BE2C (cell line): ENCODE measurements around the gene PRDM13.

Experiments used
- DNase-seq: peaks from one replicate; pipeline ENCODE4 v3.0.0-alpha.2; 2020
- H3K27me3 ChIP-seq: fragments of 250-450 bp; sonication (Bioruptor Pico); 2 replicates; pipeline ENCODE4 v1.5.1; 2020; ENCODE audit warnings: mild to moderate bottlenecking
- H3K36me3 ChIP-seq: fragments of 250-450 bp; sonication (Bioruptor Pico); 2 replicates; pipeline ENCODE4 v1.5.1; 2020; ENCODE audit warnings: mild to moderate bottlenecking
- H3K4me1 ChIP-seq: fragments of 250-450 bp; sonication (Bioruptor Pico); 2 replicates; pipeline ENCODE4 v1.5.1; 2020
- H3K4me3 ChIP-seq: 2 replicates; pipeline ENCODE4 v1.5.1; 2011; ENCODE audit warnings: low read depth, low read length
- H3K9me3 ChIP-seq: fragments of 250-450 bp; sonication (Bioruptor Pico); 2 replicates; pipeline ENCODE4 v1.5.1; 2020
- CTCF ChIP-seq: IDR thresholded peaks from 2 replicates; pipeline ENCODE4 v1.5.1; 2012; ENCODE audit warnings: mild to moderate bottlenecking, low read depth, low read length

PRDM13 gene

GRCh38 chr6:99573980-99574617 is 32.5 kb upstream of the PRDM13 start:
- Histone ChIP-seq H3K36me3 (no peaks in the 10 kb centered on the region), H3K9me3 (no peaks in the 10 kb centered on the region), H3K27me3 (peaks cover 7% of the 10 kb centered on the region), H3K4me3 (no peak overlapping the region), H3K4me1 (no peaks in the 10 kb centered on the region)
- TF ChIP-seq CTCF: no peak
- DNase-seq: no peak

- Histone ChIP-seq H3K27me3 (peaks cover 7% of the 10 kb centered on the region), H3K4me1 (no peaks in the 10 kb centered on the region), H3K4me3 (no peak overlapping the region), H3K9me3 (no peaks in the 10 kb centered on the region), H3K36me3 (no peaks in the 10 kb centered on the region)
- TF ChIP-seq CTCF: no peak
- DNase-seq: no peak
Measured at GRCh38 chr6:99575544-99576227, 30.9 kb upstream of the PRDM13 start.

- Histone ChIP-seq H3K9me3 (no peaks in the 10 kb centered on the region), H3K36me3 (no peaks in the 10 kb centered on the region), H3K4me3 (no peak overlapping the region), H3K27me3 (peaks cover 48% of the 10 kb centered on the region), H3K4me1 (no peaks in the 10 kb centered on the region)
- no peak for DNase-seq
- TF ChIP-seq CTCF: no peak
Measured at GRCh38 chr6:99579781-99580180, 26.9 kb upstream of the PRDM13 start.

- no peak for TF ChIP-seq CTCF
- no peak for DNase-seq
- H3K4me1 ChIP-seq: no peaks in the 10 kb centered on the region
- H3K9me3 ChIP-seq: no peaks in the 10 kb centered on the region; the same call in 1 of the 2 replicates
- H3K27me3 ChIP-seq: peaks cover 89% of the 10 kb centered on the region
- H3K36me3 ChIP-seq: no peaks in the 10 kb centered on the region
- H3K4me3 ChIP-seq: no peak overlapping the region
Measured at GRCh38 chr6:99587792-99588191, 18.8 kb upstream of the PRDM13 start.

DNA sequence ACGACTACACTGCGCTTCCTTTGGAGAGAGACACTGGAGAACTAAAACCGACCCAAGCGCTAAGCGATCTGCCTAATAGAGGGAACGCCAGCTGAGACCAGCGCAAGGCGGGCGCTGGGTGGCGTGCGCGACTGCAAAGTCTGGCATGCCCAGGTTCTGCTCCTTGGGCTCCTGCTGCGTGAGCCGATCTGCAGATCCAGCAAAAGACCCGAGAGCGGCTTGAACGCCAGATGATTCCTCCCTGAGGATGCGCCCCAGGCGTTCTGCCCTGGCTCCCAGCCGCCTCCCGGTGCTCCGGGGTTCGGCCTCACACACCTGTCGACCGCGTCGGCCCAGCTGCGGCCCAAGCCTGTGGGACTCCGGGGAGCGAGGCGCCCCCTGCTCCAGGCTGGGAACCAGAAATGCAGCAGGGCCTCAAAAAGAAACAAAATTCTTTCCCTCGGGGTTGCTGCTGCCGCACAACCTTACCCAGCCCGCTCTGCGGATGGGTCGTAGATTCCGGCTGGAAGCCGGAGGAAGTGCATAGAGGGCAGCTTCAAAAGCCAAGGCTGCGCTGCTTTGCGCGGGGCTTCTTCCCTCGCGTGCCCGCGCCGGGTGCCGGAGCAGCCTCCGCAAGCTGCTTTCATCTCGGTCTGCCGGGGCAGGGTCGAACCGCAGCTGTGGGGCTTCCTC is 17.9 kb upstream of the PRDM13 start:
- Histone ChIP-seq H3K4me3 (peak overlapping the region; percentile 56), H3K4me1 (no peaks in the 10 kb centered on the region), H3K27me3 (peaks cover 86% of the 10 kb centered on the region), H3K36me3 (no peaks in the 10 kb centered on the region), H3K9me3 (no peaks in the 10 kb centered on the region; the same call in 1 of the 2 replicates)
- peak; percentile 59 for TF ChIP-seq CTCF
- peak; percentile 73 for DNase-seq

DNA sequence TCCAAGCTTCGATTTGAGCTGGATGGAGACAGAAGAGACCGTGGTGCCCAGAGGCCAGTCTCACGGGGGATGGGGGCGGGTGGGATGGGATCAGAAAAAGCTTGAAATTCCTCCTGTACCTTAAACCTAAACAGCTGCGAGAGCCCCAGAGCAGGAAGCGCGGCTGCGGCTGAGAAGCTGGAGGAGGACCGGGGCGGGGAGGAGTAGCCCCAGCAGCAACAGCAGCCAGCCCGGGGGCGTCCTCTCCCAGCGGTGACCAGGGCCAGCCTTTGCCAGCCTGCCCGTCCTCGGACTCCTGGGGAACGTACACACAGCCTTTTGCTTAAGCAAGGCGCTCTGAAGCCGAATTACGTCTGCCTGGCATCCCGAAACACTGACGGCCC is 17.4 kb upstream of the PRDM13 start:
- H3K9me3 ChIP-seq: no peaks in the 10 kb centered on the region; the same call in 1 of the 2 replicates
- H3K4me3 ChIP-seq: peak overlapping the region; percentile 56
- DNase-seq: no peak
- H3K36me3 ChIP-seq: no peaks in the 10 kb centered on the region
- no peaks in the 10 kb centered on the region for H3K4me1 ChIP-seq
- TF ChIP-seq CTCF: no peak
- H3K27me3 ChIP-seq: peaks cover 86% of the 10 kb centered on the region
